ENCODE measurements around the gene SLC37A3. TPM values are rescaled to one million over a fixed set of nuclear protein-coding genes. Genes with fewer than 3 reads are reported as not detected.

The SLC37A3 gene
- total and polyA plus RNA-seq, 2 donors: 23.5 to 99.4 TPM

GRCh38 chr7:140390034-140390433, 8.3 kb downstream of the SLC37A3 start:
- Histone ChIP-seq H3K27ac (ENCODE audit: low read depth) (no peak overlapping the region), H3K4me3 (ENCODE audit: low read depth, low read length) (no peak overlapping the region), H3K4me1 (ENCODE audit: insufficient read depth) (no peaks in the 10 kb centered on the region), H3K36me3 (ENCODE audit: insufficient read depth) (no peaks in the 10 kb centered on the region)
- 84% methylated on average over 4 of the region's 4 CpGs for WGBS
- DNase-seq (ENCODE audit: extremely low spot score): no peak

GRCh38 chr7:140389445-140389844, 8.9 kb downstream of the SLC37A3 start:
- WGBS: 85% methylated on average over 10 of the region's 10 CpGs
- Histone ChIP-seq H3K4me1 (ENCODE audit: insufficient read depth) (no peaks in the 10 kb centered on the region), H3K36me3 (ENCODE audit: insufficient read depth) (no peaks in the 10 kb centered on the region), H3K4me3 (ENCODE audit: low read depth, low read length) (no peak overlapping the region), H3K27ac (ENCODE audit: low read depth) (no peak overlapping the region)
- DNase-seq (ENCODE audit: extremely low spot score): no peak

- WGBS: 54% methylated on average over 1 of the region's 1 CpG
Measured at GRCh38 chr7:140384894-140385545, 13.3 kb downstream of the SLC37A3 start.

GRCh38 chr7:140383954-140384713, 14.2 kb downstream of the SLC37A3 start:
- Histone ChIP-seq H3K4me1 (ENCODE audit: insufficient read depth) (no peaks in the 10 kb centered on the region), H3K27ac (ENCODE audit: low read depth) (no peak overlapping the region), H3K36me3 (ENCODE audit: insufficient read depth) (no peaks in the 10 kb centered on the region), H3K4me3 (ENCODE audit: low read depth, low read length) (no peak overlapping the region)
- DNase-seq (ENCODE audit: extremely low spot score): no peak
- 96% methylated on average over 6 of the region's 6 CpGs for WGBS

More at GRCh38 chr7:140384894-140385545, 13.3 kb downstream of the SLC37A3 start:
- no peaks in the 10 kb centered on the region for H3K4me1 ChIP-seq (ENCODE audit: insufficient read depth)
- no peaks in the 10 kb centered on the region for H3K36me3 ChIP-seq (ENCODE audit: insufficient read depth)
- DNase-seq (ENCODE audit: extremely low spot score): no peak
- H3K27ac ChIP-seq (ENCODE audit: low read depth): no peak overlapping the region
- H3K4me3 ChIP-seq (ENCODE audit: low read depth, low read length): no peak overlapping the region

GRCh38 chr7:140375892-140376730, 22.2 kb downstream of the SLC37A3 start:
- no peak overlapping the region for H3K4me3 ChIP-seq (ENCODE audit: low read depth, low read length)
- H3K36me3 ChIP-seq (ENCODE audit: insufficient read depth): no peaks in the 10 kb centered on the region
- H3K4me1 ChIP-seq (ENCODE audit: insufficient read depth): no peaks in the 10 kb centered on the region
- DNase-seq (ENCODE audit: extremely low spot score): no peak
- 83% methylated on average over 8 of the region's 8 CpGs for WGBS
- H3K27ac ChIP-seq (ENCODE audit: low read depth): no peak overlapping the region

GRCh38 chr7:140375323-140375722, 23.0 kb downstream of the SLC37A3 start:
- H3K36me3 ChIP-seq (ENCODE audit: insufficient read depth): no peaks in the 10 kb centered on the region
- no peaks in the 10 kb centered on the region for H3K4me1 ChIP-seq (ENCODE audit: insufficient read depth)
- no peak overlapping the region for H3K27ac ChIP-seq (ENCODE audit: low read depth)
- no peak for DNase-seq (ENCODE audit: extremely low spot score)
- H3K4me3 ChIP-seq (ENCODE audit: low read depth, low read length): no peak overlapping the region
- 96% methylated on average over 9 of the region's 9 CpGs for WGBS

GRCh38 chr7:140369294-140369693, 29.0 kb downstream of the SLC37A3 start:
- 98% methylated on average over 4 of the region's 4 CpGs for WGBS
- Histone ChIP-seq H3K4me1 (ENCODE audit: insufficient read depth) (no peaks in the 10 kb centered on the region), H3K4me3 (ENCODE audit: low read depth, low read length) (no peak overlapping the region), H3K36me3 (ENCODE audit: insufficient read depth) (no peaks in the 10 kb centered on the region), H3K27ac (ENCODE audit: low read depth) (no peak overlapping the region)
- no peak for DNase-seq (ENCODE audit: extremely low spot score)

GRCh38 chr7:140367528-140367927, 30.8 kb downstream of the SLC37A3 start:
- no peak overlapping the region for H3K4me3 ChIP-seq (ENCODE audit: low read depth, low read length)
- H3K4me1 ChIP-seq (ENCODE audit: insufficient read depth): no peaks in the 10 kb centered on the region
- WGBS: 88% methylated on average over 9 of the region's 9 CpGs
- no peaks in the 10 kb centered on the region for H3K36me3 ChIP-seq (ENCODE audit: insufficient read depth)
- no peak overlapping the region for H3K27ac ChIP-seq (ENCODE audit: low read depth)
- no peak for DNase-seq (ENCODE audit: extremely low spot score)

GRCh38 chr7:140364819-140365218, 33.5 kb downstream of the SLC37A3 start:
- Histone ChIP-seq H3K4me3 (ENCODE audit: low read depth, low read length) (no peak overlapping the region), H3K4me1 (ENCODE audit: insufficient read depth) (no peaks in the 10 kb centered on the region), H3K36me3 (ENCODE audit: insufficient read depth) (no peaks in the 10 kb centered on the region), H3K27ac (ENCODE audit: low read depth) (no peak overlapping the region)
- 77% methylated on average over 3 of the region's 3 CpGs for WGBS
- no peak for DNase-seq (ENCODE audit: extremely low spot score)

GRCh38 chr7:140360697-140361229, 37.6 kb downstream of the SLC37A3 start:
- Histone ChIP-seq H3K27ac (ENCODE audit: low read depth) (no peak overlapping the region), H3K4me3 (ENCODE audit: low read depth, low read length) (no peak overlapping the region), H3K36me3 (ENCODE audit: insufficient read depth) (peaks cover 3% of the 10 kb centered on the region), H3K4me1 (ENCODE audit: insufficient read depth) (no peaks in the 10 kb centered on the region)
- WGBS: 91% methylated on average over 6 of the region's 6 CpGs
- DNase-seq (ENCODE audit: extremely low spot score): no peak

GRCh38 chr7:140358412-140359051, 39.8 kb downstream of the SLC37A3 start:
- peaks cover 3% of the 10 kb centered on the region for H3K36me3 ChIP-seq (ENCODE audit: insufficient read depth)
- WGBS: 88% methylated on average over 10 of the region's 10 CpGs
- H3K4me3 ChIP-seq (ENCODE audit: low read depth, low read length): no peak overlapping the region
- H3K27ac ChIP-seq (ENCODE audit: low read depth): no peak overlapping the region
- H3K4me1 ChIP-seq (ENCODE audit: insufficient read depth): no peaks in the 10 kb centered on the region
- no peak for DNase-seq (ENCODE audit: extremely low spot score)

- Histone ChIP-seq H3K4me1 (ENCODE audit: insufficient read depth) (no peaks in the 10 kb centered on the region), H3K27ac (ENCODE audit: low read depth) (no peak overlapping the region), H3K4me3 (ENCODE audit: low read depth, low read length) (no peak overlapping the region), H3K36me3 (ENCODE audit: insufficient read depth) (peaks cover 3% of the 10 kb centered on the region)
- 83% methylated on average over 3 of the region's 3 CpGs for WGBS
- DNase-seq (ENCODE audit: extremely low spot score): no peak
Measured at GRCh38 chr7:140358024-140358411, 40.3 kb downstream of the SLC37A3 start.

GRCh38 chr7:140350056-140350455, 48.3 kb downstream of the SLC37A3 start:
- 86% methylated on average over 5 of the region's 5 CpGs for WGBS
- H3K4me3 ChIP-seq (ENCODE audit: low read depth, low read length): no peak overlapping the region
- no peaks in the 10 kb centered on the region for H3K4me1 ChIP-seq (ENCODE audit: insufficient read depth)
- H3K27ac ChIP-seq (ENCODE audit: low read depth): no peak overlapping the region
- no peak for DNase-seq (ENCODE audit: extremely low spot score)
- H3K36me3 ChIP-seq (ENCODE audit: insufficient read depth): peaks cover 2% of the 10 kb centered on the region
